HG02852 (cell line): ENCODE measurements around the gene ABHD16B.
"Not testable (repeated sequence)": the region's sequence is repeated elsewhere in the genome, so short reads cannot be mapped to it uniquely, and the experiment has no call there.

Source experiments
- ATAC-seq: cut with Tn5 transposase; IDR thresholded peaks from one replicate; pipeline ENCODE4 v1.9.1; 2021; ENCODE audit warnings: mild to moderate bottlenecking, moderate library complexity; ENCODE audit not compliant: unreplicated experiment

The ABHD16B gene

DNA sequence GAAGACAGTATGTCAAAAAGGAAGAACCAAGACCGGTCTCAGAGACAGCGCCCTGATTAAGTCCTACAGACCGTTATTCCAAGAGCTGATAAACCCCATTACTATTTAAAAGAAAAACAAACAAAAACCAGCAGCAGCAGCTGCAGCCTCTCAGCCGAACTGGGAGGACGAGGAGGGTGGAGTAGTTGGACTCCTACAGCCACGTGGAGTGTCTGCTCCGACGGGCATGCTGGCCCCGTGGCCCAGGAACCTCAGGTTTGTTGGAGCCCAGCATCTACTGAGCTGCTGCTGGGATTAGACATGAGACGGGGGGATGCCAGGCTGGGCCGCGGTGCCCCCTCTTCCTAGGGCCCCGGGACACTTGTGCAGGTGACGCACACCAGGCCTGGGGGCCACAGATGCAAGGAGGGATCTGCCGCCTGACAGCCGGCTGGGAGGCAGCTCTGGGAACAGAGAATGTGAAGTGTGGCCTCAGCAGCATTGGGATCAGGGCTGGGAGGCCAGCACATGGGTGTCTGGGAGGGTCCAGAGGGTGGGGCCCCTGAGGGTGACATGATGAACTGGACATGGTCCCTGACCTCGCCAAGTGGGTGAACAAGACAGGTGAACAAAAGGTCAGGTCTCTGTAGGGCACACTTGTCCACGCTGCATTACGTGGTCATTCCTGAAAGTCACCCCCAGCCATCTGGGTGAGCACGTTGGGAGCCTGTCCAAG, 27.4 kb upstream of the ABHD16B start:
- no peak for ATAC-seq

DNA sequence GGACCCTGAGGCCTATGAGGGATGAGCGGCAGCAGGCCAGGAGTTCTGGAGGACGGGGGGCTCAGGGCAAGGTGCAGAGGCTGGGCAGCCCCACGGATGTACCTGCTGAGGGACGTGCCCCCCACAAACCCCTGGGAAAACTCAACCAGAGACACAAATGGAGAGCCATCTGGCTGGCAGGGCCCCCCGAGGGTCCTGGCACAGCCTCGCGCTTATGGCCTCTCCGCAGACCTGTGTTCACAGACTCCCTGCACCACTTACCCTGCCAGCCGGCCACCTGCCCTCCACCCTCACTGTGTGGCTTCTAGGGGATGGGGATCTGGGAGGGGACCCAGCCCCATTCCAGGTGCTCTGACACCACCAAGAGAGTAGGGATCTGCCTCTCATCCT, 26.8 kb upstream of the ABHD16B start:
- ATAC-seq, result no peak

DNA sequence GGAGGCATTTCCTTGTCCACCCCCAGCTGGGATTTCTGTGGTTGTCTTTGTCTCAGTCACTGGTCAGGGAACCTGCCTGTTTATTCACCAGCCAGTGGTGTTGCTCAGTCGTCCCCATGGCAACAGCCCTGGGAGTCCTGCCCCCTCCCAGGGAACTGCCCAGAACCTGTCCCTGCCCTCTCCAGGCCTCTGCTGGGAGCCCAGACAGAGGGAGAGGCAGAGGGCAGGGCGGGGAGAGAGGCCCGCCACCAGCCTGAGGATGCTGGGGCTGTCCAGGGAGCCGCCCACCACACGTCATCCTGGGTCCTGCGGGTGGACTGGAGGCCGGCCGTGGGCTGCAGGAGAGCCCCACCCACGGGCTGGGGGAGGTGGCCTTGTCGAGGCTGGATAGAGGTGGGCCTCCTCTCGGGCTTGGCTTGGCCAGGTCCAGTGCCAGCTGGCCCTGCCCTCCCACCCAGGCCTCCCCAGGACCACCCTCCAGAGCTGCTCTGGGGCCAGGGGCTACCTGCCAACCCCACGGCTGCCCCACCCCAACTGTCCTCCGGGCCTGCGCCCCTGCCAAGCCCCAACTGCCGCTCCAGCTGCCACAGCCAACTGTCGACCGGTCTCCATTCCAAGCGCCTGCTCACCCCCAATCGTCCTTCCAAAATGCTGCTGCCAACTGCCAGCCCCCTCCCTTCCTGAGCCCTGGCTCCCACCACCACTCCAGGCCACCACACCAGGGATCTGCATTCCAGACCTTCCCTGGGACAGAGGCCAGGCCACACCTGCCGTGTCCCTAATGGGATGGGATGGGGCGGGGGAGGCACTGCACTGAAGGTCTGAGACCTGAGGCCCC, 26.1 kb upstream of the ABHD16B start:
- no peak for ATAC-seq

DNA sequence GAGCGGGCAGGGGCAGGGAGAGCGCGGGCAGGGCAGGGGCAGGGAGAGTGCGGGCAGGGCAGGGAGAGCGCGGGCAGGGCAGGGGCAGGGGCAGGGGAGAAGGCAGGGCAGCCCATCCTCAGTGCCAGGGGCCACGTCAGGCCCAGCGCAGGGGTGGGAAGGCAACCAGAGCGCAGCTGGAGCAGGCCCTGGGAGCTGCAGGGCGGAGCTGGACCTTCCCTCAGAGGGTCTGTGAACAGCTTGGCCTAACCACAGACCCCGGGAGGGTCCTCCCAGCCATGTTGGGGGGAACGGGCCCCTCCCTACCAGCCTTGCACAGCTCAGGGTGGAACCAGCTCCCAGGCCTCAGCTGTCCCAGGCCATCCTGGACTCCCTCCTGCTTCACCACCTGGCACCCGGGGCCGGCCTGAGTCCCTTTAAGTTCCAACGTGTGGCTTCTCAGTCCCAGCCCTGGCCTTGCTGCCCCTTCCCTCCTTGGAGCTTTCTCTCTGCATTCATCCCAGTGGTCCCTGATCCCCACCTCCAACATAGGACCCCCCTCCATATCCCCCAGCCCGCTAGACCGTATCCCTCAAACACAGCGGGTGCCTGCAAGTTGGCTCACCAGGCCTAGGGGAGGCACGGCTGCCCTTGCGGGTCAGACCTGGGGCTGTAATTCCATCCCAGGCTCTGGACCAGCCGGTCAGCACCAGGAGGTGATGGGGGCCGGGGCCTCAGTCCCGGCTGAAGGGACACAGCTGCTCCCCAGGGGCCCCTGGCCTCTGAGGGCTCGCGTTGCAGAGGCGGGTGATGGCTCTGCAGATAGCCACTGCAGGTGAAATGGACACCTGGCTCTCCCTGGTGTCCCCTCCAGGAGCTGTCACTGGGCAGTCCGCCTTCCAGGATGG, 24.6 kb upstream of the ABHD16B start:
- no peak for ATAC-seq

DNA sequence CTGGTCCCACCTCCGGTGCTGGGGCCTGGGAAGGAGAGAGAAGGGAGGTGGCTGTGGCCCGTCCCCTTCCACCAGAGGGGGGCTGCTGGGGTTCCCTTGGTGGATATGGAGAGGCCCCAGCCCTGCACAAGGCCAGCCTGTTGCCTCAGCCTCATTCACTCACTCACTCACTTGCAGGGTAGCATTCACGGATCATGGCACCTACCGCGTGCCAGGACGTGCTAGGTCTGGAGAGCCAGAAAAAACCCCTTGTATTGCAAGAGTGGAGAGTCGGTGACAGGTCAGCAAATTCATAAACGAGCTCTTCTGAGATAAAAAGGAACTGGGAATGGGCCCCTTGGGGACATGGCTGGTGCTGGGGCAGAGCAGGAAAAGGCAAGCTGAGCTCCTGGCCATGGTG, 23.8 kb upstream of the ABHD16B start:
- no peak for ATAC-seq

DNA sequence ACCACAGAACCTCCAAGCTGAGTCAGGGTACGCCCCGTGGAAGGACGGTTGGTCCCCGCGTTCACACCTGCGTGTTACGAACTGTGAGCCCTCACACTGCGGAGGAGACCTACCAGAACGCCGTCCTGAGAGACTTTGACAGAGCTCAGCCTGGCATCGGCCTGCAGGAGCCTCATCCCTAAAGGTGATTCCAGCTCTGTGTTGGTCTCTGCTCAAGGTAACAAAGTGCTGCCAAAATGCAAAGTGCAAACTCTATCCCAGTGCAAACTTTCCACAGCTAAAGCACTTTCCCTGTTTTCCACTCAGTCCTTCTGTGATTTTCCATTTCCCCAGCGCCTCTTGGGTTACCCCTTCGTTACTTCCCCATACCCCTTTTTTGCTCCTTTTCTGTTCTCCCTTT, 21.7 kb upstream of the ABHD16B start:
- ATAC-seq, result no peak

DNA sequence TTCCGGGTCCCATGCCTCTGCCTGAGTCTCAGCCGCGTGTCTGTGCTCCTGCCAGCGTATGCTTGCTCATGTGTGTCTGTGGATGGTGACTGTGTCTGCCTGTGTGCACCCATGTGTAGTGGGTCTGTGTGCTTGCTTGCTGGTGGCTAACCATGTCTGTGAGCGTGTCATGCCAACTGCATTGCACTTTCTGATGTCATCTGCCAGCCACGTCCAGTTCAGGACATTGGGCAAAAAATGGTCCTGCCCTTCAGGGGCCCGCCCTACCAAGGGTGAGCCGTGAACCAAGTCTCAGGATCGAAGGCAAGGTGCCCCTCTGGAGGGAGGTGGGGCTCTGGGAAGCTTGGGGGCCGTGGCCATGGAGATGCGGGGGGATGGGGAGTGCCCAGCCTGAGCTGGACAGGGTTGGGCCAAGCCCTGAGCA, 20.9 kb upstream of the ABHD16B start:
- ATAC-seq, result no peak

DNA sequence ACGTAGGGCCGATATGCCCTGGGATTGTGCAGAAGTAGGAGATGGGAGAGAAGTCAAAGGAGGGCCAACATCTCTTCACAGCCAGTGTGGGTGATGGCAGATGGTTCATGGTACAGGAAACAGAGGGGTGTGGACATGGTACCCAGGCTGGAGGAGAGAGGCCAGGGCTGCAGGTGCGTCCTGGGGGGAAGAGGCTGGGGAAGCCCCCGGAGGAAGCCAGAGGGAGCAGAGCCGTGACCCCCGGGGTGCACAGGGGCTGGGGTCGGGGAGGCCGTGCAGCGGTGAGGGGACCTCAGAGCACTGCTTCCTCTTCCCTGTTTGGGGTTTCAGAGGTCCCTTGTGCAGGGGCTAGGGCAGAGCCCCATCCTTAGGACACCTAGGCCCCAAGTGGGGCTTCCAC, 19.0 kb upstream of the ABHD16B start:
- no peak for ATAC-seq

DNA sequence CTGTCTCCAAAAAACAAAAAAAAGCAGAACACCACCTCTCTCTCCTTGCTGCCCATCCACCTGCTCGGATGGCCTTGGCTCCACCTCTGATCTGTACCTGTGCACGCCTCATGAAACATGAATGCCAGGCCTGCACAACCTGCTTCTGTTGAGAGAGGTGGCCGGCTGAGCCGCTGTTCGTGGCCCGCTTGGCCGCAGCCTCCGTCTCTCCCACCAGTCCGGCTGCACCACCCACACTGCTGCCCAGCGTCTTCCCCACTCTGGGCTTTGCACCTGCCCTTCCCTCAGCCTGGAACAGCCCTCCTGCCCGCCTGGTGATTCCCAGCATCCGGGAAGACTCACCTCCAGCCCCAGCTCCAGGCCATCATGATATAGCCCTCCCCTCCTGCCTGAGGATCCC, 18.1 kb upstream of the ABHD16B start:
- ATAC-seq, result no peak

DNA sequence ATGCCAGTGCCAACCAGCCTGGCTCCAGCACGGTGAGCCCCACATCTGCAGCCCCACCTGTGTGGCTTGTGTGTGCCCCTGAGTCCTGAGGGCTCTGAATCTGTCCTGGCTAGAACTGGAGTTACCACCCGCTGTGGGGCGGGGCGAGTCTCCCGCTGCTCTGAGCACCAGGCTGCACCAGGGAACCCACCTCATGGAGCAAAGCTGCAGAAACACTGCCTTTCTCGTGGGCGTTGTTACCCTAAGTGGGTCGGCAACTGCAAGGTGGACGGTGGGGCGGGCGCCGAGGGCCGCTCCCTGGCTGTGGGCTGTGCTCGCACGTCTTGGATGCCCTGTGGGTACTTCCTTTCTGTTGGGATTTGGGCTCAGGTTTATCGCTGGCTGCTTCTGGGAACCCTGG, 17.5 kb upstream of the ABHD16B start:
- ATAC-seq, result no peak

DNA sequence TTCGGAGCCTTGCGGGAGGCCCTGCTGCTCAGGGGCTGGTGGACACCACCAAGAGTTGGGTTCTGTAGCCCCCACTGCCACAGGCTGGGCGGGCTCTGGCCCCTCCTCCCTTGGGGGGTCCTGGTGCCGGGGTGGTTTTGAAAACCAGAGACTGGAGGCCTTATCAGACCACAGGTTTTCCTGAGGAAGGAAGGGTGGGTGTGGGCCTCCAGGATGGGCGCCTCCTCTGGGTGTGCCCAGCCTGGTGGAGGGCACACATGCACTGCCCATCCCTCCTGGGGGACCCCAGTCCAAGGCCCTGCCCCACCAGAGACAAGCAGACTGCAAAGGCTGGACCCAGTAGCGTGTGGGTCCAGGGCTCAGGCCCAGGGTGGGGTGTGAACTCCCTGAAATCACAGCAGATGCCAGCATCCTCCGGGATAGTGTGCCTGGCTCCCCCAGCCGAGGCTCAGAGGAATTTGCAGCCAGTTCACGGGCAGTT, 16.7 kb upstream of the ABHD16B start:
- no peak for ATAC-seq

DNA sequence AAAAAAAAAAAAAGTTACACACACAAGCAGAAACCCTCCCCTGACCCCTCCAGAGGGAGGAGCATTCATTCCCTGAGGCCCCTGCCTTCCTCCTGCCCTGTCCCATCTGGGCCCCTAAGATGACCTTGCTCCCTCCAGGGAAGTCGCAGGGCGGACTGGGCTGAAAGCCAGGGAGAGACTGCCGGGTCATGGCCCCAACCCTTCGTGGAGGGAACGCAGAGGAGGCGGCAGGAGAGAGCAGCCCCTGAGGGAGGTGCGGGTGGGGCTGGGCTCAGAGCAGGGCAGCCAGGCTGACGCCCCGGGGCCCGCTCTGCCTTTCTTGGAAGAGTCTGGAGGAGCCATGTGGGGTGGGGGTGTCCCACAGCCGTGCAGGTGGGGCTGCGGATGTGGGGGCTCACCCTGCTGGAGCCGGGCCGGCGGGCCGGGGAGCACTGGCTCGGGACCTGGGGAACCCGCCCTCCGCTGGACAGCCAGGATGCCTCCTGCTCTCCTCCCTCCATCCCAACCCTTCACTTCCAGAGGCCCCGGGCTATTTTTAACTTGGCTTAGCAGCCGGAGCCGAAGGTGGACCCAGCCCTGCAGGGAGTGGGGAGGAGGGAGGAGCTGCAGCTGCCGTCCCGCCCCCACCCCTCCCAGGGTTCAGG, 15.0 kb upstream of the ABHD16B start:
- ATAC-seq, result no peak

DNA sequence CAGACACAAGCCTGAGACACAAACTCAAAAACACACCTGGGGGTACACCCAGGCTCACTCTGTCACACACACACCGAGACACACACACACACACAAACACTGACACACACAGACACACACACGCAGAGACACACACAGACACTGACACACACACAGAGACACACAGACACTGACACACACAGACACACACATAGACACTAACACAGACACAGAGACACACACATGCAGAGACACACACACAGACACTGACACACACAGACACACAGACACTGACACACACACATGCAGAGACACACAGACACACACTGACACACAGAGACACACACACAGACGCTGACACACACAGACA, 14.4 kb upstream of the ABHD16B start:
- no peak for ATAC-seq

DNA sequence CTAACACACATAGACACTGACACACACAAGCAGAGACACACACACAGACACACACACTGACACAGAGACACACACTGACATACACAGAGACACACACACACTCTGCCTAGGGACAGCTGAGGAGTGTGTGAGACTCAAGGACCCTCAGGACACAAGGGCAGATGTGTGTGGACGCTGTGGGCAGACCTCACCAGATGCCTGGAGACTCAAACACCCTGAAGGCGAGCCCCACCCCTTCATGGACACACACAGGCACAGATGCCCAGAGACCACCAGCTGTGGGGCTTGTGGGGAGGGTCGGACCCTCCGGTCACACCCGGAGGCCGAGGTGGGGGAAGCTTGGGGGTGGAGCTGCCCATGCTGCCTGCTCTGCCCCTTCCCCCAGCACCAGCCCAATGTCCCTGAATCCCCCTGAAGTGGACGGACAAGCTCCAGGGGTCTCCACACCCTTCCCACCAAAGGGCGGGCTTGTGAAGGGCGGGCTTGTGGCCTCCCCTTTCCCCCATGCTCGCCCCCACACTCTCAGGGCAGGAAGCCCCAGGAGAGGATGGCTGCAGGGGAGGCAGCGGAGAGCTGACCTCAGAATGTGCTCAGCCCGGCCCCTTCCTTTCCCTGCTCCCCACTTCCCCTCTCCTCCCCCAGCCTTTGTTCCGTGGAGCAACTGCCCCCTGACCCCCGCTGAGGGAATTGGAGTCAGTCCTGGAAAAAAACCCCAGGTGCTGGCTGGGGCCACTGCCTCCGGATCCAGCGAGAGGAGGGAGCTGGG, 13.9 kb upstream of the ABHD16B start:
- ATAC-seq, result no peak

DNA sequence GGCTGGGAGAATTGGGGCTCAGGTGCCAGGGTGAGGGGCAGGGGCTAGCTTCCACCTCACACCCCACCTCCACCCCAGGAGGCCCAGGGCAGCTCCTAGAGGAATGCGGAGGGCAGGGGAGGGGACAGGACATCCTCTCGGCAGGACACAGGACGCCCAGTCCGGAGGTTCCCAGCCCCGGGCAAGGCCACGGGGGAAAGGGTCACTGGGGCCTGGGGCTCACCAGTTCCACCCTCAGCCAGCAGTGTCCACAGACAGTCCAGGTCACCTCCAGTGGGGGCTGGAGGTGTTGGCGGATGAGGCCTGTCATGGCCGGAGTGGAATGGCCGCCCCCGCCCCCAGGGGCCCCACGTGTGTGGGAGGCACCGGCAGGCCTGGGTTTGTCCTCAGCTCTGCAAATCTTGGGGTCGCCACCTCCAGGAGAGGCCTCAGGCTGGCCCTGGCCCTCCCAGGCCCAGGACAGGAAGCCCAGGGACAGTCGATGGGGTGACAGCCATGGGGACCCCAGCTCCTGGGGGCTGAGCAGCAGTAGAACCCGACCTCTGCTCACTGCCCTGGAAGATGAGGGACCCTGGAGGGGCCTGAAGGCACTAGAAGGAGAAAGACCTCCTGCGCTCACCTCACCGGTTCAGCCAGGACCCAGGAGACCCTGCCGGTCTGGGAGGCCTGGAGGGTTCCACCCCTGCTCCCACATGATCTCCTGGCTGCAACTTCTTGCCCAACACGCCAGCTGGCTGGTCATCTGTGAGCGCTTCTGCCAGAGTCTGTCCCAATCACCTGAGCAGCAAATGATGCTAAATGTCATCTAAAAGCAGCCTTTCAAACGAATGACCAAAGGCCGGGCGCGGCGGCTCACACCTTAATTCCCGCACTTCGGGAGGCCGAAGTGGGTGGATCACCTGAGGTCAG, 13.0 kb upstream of the ABHD16B start:
- no peak for ATAC-seq

DNA sequence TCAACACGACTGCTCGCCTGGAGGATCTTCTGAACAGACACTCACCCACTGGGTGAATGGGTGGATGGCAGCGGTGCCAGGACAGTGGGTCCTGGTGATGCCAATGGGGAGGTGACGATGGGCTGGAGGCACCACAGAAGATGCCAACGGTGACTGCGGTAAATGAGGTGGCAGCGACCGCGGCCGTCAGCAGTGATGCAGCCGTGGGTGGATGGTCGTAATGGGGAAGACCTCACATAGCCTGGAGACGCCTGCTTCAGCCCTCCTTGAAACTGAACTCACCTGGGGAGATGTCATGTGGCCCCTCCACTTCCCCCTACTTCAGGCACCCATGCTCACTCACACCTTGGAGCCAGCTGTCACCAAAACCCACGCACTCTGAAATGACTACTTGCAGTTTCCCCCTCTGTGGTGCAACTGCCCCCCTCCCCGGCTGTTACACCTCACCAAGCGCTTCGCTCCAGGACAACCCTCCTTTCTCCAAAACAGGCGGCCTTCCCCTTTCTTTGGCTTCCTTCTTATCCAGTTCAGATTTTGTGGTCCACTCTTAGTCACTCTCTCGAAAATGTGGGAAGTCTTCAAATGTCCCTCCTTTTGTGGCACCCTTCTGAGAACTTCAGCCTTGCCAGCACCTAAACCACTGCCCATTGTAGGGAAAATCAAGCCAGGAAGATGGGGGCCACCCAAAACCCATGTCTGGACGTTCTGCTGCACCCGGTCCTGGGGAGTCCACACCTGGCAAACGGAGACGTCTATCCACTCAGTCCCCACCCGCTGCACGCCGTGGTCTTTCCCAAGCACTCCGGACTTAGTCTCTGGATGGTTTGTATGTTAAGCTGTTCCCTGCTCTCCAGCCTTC, 10.4 kb upstream of the ABHD16B start:
- ATAC-seq, result peak; percentile 78

DNA sequence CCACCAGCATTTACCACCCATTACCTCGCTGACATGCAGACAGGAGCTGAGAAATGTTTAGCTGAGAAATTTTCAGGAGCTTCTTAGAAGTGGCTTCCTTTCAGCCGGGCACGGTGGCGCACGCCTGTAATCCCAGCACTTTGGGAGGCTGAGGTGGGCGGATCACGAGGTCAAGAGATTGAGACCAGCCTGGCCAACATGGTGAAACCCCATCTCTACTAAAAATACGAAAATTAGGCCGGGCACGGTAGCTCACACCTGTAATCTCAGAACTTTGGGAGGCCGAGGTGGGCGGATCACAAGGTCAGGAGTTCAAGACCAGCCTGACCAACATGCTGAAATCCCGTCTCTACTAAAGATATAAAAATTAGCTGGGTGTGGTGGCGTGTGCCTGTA, 9.8 kb upstream of the ABHD16B start:
- not testable (repeated sequence) for ATAC-seq

DNA sequence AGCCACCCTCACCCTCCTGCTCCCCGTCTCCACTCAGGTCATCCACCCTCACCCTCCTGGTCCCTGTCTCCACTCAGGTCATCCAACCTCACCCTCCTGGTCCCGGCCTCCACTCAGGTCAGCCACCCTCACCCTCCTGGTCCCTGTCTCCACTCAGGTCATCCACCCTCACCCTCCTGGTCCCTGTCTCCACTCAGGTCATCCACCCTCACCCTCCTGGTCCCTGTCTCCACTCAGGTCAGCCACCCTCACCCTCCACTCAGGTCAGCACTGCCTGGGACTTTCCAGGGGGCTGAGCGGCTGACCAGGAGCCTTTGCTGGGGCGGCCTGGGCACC, 7.6 kb upstream of the ABHD16B start:
- not testable (repeated sequence) for ATAC-seq
